ENCODE results near the gene TMEM255A. TPM values are rescaled to one million over a fixed set of nuclear protein-coding genes. Genes with fewer than 3 reads are reported as not detected.
"Not testable (repeated sequence)": the region's sequence is repeated elsewhere in the genome, so short reads cannot be mapped to it uniquely, and the experiment has no call there.

TMEM255A gene
- not detected for total RNA-seq

DNA sequence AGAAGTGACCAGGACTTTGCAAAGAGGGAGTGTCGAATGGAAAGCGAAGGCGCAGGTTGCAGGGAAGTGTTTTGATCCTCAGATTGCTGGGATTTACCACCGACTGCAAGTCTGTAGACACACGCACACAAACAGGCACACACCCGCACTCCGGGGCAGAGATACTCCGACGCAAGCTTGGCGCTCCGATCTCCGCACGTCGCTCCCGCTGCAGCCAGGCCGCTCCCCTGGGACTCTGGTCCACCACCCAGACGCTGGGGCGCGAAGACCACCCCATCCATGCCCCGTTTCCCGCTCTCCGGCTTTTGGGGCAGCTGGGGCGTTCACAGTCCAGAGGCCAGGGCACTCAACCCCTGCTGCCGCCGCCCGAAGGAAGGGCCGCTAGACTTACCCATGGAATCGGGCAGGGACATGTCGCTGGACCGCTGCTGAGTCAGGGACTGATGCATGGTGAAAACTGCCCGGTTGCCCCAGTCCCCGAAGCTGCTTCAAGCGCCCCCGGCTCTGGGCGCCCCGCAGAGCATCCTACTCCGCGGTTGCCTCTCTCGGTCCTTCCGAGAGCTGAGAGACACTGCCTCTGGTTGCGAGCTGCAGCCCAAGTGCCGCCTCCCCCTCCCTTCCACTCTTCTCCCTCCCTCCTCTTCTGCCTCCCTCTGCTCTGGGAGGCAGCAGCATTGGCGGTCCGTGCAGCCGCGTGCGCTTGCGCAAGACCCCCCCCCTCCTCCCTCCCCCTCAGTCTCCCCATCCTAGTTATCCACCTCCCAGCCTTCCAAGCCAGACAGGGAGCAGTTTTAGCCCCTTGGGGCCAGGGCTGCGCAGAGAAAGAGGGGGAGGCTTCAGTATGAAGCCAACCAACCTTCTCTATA is at the start of gene TMEM255A:
TMEM255A (minus strand) TSS at position 601 of the 866 bp plus-strand sequence; CDS start at position 449, 152 bp downstream.
- Mint-ChIP-seq H3K4me3 (peak within 1 kb of the TSS; percentile 74), H3K4me1 (ENCODE audit: low read depth) (peaks cover 19% of the 10 kb centered on the region), H3K36me3 (ENCODE audit: insufficient read depth) (no peaks in the 10 kb centered on the region), H3K9me3 (no peaks in the 10 kb centered on the region), H3K27me3 (ENCODE audit: low read depth) (peaks cover 20% of the 10 kb centered on the region)
- no peak for ATAC-seq
- DNase-seq, result no peak

DNA sequence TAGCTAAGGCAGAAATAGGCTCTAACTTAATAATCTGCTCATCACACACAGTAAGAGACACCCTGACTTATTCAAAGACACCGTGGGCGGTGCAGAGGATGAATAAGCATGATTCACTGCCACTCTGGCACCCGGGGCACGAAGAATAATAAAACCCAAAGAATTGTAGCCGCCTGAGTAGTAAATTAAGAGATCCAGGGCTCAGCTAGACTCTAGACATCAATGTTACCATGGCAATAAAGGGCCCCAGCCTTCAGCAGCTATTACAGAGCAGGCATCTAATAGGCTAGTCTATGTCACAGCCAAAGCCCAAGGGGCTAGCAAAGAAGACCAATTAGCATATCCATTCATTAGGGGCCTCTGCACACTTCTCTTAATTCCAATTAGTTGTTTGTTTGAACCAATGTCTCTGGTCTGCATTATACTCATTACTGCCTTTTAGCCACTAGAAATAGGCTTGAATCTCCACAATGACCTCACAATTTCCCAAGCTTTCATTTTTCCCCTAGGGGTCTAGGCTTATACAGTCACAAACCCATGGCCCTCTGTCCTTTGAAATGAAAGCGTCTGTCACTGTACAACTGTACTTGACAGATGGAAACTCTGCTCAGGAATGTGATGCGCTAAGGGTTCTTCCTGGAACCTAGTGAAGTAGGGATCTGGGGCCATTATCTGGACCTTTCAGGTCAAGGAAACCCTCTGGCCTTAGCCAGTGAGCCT is 47.6 kb upstream of the TMEM255A start:
- Mint-ChIP-seq H3K36me3 (ENCODE audit: insufficient read depth) (no peaks in the 10 kb centered on the region), H3K4me3 (no peak overlapping the region), H3K9me3 (no peaks in the 10 kb centered on the region), H3K4me1 (ENCODE audit: low read depth) (peaks cover 4% of the 10 kb centered on the region), H3K27me3 (ENCODE audit: low read depth) (peaks cover 5% of the 10 kb centered on the region)
- ATAC-seq (peak; percentile 72 to 91), DNase-seq (no peak)

DNA sequence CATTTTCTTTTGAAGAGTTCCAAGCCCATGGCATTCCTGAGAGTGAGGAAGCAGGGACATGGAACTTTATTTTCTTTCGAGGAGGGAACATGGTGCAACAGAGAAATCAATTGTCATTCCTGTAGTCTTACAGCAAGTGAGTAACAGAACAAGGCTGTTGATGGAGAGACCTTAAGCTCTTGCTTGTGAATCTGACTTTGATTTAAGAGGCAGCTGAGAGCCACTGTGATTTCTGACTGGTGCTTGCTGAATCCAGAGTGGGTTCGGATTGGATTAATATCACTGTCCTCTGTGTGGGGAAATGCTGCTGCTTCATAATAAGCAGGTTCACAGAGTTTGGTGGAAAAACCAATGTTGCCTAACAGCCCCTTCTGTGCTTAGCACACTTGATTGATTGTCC is 45.9 kb upstream of the TMEM255A start:
- Mint-ChIP-seq H3K4me3 (no peak overlapping the region), H3K9me3 (no peaks in the 10 kb centered on the region), H3K4me1 (ENCODE audit: low read depth) (peaks cover 4% of the 10 kb centered on the region), H3K27me3 (ENCODE audit: low read depth) (peaks cover 5% of the 10 kb centered on the region), H3K36me3 (ENCODE audit: insufficient read depth) (no peaks in the 10 kb centered on the region)
- ATAC-seq, result no peak
- no peak for DNase-seq

DNA sequence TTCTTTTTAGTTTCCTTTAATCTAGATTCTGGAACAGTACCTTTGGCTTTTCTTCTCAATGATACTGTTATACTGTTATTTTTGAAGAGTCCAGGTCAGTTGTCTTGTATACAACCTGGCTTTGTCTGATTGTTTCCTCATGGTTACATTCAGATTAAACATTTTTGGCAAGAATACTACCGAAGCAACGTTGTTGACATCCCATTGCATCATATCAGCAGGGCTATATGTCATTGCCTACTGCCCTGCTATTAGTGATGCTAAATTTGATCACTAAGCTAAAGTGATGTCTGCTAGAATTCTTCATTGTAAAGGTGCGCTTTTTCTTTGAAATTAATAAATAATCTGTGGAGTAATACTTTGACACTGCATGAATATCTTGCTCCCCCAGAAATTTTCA is 44.8 kb upstream of the TMEM255A start:
- Mint-ChIP-seq H3K4me3 (no peak overlapping the region), H3K36me3 (ENCODE audit: insufficient read depth) (no peaks in the 10 kb centered on the region), H3K9me3 (no peaks in the 10 kb centered on the region), H3K4me1 (ENCODE audit: low read depth) (peaks cover 4% of the 10 kb centered on the region), H3K27me3 (ENCODE audit: low read depth) (peaks cover 3% of the 10 kb centered on the region)
- DNase-seq (no peak), ATAC-seq (no peak)

DNA sequence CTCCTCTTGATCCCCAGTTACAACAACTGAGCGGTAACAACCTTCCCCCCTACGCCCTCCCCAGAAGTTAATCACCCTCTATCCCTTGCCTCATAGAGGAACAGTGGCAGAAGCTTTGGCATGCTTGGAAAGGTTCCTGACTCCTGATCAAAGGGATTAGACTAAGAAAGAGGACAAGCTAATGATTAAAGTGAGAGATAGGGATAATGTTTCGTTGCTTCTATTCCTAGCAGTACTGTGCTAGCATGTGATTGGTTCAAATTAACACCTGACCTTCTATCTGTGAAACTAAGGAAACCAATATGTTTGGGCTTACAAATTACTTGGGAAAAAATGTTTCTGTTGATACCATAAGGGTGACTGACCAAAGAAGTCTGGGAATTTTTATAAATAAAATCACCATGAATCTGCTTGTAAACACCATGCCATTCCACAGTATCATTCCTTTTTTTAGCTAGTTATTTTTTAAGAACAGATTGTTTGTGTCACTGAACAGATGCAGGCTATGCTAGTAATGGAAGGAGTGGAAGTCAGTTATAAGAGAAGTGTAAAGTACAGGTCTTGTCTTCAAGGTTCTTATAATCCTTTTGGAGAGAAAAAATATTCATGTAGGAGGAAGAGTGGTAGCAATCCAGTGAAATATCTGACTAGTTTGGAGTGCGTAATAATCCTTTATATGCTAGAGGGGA is 39.3 kb upstream of the TMEM255A start:
- no peak for ATAC-seq
- Mint-ChIP-seq H3K4me1 (ENCODE audit: low read depth) (no peaks in the 10 kb centered on the region), H3K9me3 (no peaks in the 10 kb centered on the region), H3K27me3 (ENCODE audit: low read depth) (no peaks in the 10 kb centered on the region), H3K4me3 (no peak overlapping the region), H3K36me3 (ENCODE audit: insufficient read depth) (no peaks in the 10 kb centered on the region)
- no peak for DNase-seq

DNA sequence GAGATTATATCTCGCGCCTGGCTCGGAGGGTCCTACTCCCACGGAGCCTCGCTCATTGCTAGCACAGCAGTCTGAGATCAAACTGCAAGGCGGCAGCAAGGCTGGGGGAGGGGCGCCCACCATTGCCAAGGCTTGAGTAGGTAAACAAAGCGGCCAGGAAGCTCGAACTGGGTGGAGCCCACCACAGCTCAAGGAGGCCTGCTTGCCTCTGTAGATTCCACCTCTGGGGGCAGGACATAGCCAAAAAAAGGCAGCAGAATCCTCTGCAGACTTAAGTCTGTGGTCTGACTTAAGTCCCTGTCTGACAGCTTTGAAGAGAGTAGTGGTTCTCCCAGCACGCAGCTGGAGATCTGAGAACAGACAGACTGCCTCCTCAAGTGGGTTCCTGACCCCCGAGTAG is 33.3 kb upstream of the TMEM255A start:
- ATAC-seq; H3K27me3 Mint-ChIP-seq (ENCODE audit: low read depth); H3K9me3 Mint-ChIP-seq; H3K36me3 Mint-ChIP-seq (ENCODE audit: insufficient read depth); H3K4me3 Mint-ChIP-seq; H3K4me1 Mint-ChIP-seq (ENCODE audit: low read depth); DNase-seq: not testable (repeated sequence)

DNA sequence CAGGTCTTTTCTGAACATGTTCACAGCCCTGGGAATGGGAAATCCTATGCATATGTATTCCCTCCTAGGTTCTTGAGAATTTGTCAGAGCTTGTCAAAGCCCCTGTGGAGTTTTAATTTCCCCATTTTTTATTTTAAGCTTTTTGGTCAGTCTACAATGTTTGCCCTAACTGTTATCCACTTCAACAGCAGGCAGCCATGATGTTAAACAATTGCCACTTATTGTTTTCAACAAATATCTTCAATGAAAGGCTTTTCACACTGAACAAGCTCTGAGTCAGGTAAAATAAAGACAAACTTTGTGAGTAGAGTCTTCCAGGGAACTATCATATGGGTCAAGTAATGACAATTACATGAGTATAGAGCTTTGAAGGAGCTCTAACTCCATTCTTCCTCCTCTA is 25.6 kb upstream of the TMEM255A start:
- Mint-ChIP-seq H3K4me1 (ENCODE audit: low read depth) (no peaks in the 10 kb centered on the region), H3K9me3 (peaks cover 19% of the 10 kb centered on the region), H3K4me3 (no peak overlapping the region), H3K36me3 (ENCODE audit: insufficient read depth) (peaks cover 1% of the 10 kb centered on the region), H3K27me3 (ENCODE audit: low read depth) (peaks cover 2% of the 10 kb centered on the region)
- no peak for DNase-seq
- no peak for ATAC-seq

DNA sequence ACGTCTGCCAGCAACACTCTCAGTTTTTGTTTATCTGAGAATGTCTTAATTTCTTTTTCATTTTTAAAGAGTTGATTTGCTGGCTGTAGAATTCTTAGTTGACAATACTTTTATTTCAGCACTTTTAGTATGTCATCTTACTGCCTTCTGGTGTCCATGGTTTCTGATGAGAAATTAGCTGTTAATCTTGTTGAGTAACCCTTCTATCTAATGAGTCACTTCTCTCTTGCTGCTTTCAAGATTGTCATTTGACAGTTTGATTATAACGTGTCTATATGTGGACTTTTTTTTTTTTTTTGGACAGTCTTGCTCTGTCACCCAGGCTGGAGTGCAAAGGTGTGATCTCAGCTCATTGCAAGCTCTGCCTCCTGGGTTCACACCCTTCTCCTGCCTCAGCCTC is 24.0 kb upstream of the TMEM255A start:
- peaks cover 19% of the 10 kb centered on the region for H3K9me3 Mint-ChIP-seq
- no peak for ATAC-seq
- H3K36me3 Mint-ChIP-seq (ENCODE audit: insufficient read depth), result peaks cover 1% of the 10 kb centered on the region
- no peak overlapping the region for H3K4me3 Mint-ChIP-seq
- H3K4me1 Mint-ChIP-seq (ENCODE audit: low read depth), result no peaks in the 10 kb centered on the region
- no peaks in the 10 kb centered on the region for H3K27me3 Mint-ChIP-seq (ENCODE audit: low read depth)
- DNase-seq, result no peak

DNA sequence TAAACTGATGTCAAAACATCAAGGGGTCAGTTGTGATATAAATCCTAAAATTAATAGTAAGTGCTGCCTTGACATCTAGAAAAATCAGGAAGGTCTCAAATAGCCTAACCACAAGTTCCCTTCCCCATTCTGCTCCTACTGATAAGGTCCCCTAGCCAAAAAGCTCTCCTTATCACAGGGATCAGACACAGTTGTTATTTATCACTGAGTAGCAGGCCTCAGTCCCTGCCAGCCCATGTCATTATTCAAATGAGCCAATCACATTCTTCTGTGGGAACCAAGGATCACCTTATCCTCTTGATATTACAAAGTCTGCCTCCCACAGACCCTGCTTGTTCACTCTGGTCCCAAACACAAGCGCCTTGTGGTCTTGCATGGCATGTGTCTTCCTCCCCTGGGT is 23.3 kb upstream of the TMEM255A start:
- Mint-ChIP-seq H3K9me3 (peaks cover 19% of the 10 kb centered on the region), H3K27me3 (ENCODE audit: low read depth) (no peaks in the 10 kb centered on the region), H3K4me3 (no peak overlapping the region), H3K36me3 (ENCODE audit: insufficient read depth) (peaks cover 1% of the 10 kb centered on the region), H3K4me1 (ENCODE audit: low read depth) (no peaks in the 10 kb centered on the region)
- ATAC-seq (no peak), DNase-seq (no peak)

DNA sequence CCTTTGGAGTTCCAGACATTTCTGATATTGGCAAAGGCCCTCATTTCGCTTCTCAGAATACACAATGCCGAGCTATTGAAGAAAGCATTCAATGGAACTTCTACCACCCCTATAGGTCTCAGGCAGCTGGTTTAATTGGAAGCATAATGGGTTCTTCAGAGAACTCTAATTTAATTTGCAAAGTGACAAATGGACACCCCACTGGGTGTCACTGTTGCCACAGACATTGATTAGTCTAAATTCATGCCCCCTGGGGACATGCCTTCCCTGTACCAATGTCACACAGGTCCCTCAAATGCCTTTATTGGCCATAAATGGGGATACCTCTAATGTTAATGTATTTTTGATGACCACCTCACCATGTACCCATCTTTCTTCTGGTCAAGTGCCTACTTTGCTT is 22.9 kb upstream of the TMEM255A start:
- no peak for ATAC-seq
- DNase-seq, result no peak
- Mint-ChIP-seq H3K36me3 (ENCODE audit: insufficient read depth) (peaks cover 1% of the 10 kb centered on the region), H3K4me1 (ENCODE audit: low read depth) (no peaks in the 10 kb centered on the region), H3K4me3 (no peak overlapping the region), H3K9me3 (peaks cover 19% of the 10 kb centered on the region), H3K27me3 (ENCODE audit: low read depth) (no peaks in the 10 kb centered on the region)

DNA sequence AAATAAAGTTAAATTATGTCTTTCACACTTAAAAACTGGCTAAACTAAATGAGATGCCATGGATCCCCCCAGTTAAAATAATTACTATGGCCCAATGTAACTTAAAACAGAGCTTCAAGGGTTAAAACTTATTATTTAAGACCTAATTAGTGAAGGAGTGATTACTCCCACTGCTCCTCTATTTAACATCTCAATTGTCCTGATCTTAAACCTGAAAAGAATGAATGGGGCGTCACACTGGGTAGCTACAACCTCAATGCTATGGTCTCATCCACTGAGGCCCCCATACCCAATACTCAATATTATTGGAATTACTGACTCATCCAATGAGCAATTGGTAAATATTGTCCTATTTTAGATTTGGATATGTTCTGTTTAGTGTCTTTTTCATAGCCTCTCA is 21.1 kb upstream of the TMEM255A start:
- no peaks in the 10 kb centered on the region for H3K4me1 Mint-ChIP-seq (ENCODE audit: low read depth)
- H3K27me3 Mint-ChIP-seq (ENCODE audit: low read depth), result peaks cover 2% of the 10 kb centered on the region
- DNase-seq (no peak), ATAC-seq (no peak)
- no peaks in the 10 kb centered on the region for H3K36me3 Mint-ChIP-seq (ENCODE audit: insufficient read depth)
- H3K9me3 Mint-ChIP-seq, result peaks cover 11% of the 10 kb centered on the region
- no peak overlapping the region for H3K4me3 Mint-ChIP-seq

DNA sequence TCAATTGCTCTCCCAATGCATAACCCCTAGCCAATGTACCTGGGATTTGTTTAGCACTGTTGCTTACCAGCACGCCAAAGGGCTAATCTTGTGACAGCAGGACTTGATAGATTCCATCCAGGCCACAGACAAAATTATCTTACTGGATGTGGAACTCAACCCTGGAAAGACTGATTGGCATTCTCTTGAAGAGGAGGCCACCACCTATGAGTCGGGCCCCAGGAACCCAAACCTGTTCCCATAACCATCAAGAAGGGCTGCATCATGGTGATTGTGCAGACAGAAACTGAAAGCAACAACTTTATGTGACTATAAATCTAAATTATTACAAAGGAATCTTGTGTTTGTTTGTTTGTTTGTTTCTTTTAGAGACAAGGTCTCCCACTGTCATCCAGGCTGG is 19.9 kb upstream of the TMEM255A start:
- Mint-ChIP-seq H3K9me3 (peaks cover 4% of the 10 kb centered on the region), H3K36me3 (ENCODE audit: insufficient read depth) (no peaks in the 10 kb centered on the region), H3K4me1 (ENCODE audit: low read depth) (no peaks in the 10 kb centered on the region), H3K27me3 (ENCODE audit: low read depth) (peaks cover 2% of the 10 kb centered on the region), H3K4me3 (no peak overlapping the region)
- DNase-seq (no peak), ATAC-seq (no peak)

DNA sequence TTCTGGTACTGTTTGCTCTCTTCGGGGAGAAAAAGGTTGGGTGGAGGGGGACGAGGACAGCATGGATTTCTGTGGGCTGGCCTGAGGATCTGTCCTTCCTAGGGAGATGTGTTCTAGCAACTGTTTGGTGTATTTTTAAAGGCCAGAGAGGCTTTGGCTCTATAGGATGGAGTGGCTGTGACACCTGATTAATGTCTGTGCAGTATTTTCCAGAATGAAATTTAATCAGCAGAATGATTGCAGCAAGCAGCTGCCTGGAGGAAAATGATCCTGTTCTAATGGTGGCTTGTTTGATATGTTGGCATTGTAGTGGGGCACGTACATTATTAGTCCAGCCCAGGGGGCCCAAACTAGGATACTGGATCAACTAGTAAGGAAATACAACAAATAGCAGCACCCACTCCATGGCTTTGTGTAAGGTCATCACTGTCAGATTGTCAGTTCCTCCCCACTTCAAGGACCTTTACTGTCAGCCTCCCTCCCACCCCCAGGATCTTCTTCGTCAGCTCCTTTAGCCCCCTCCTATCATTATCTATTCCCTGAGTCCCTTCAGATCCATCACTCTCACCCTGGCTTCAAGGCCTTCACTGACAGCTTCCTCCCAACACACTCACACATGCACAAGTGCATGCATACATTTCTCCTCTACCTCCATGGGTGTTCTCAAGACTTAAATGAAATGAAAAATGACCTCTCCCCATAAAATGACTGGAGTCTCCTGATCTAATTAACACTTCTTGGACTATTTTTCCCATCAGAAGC is 10.4 kb upstream of the TMEM255A start:
- H3K9me3 Mint-ChIP-seq, result no peaks in the 10 kb centered on the region
- H3K4me3 Mint-ChIP-seq, result no peak overlapping the region
- DNase-seq (no peak), ATAC-seq (no peak)
- H3K36me3 Mint-ChIP-seq (ENCODE audit: insufficient read depth), result no peaks in the 10 kb centered on the region
- H3K27me3 Mint-ChIP-seq (ENCODE audit: low read depth), result peaks cover 7% of the 10 kb centered on the region
- H3K4me1 Mint-ChIP-seq (ENCODE audit: low read depth), result peaks cover 3% of the 10 kb centered on the region

DNA sequence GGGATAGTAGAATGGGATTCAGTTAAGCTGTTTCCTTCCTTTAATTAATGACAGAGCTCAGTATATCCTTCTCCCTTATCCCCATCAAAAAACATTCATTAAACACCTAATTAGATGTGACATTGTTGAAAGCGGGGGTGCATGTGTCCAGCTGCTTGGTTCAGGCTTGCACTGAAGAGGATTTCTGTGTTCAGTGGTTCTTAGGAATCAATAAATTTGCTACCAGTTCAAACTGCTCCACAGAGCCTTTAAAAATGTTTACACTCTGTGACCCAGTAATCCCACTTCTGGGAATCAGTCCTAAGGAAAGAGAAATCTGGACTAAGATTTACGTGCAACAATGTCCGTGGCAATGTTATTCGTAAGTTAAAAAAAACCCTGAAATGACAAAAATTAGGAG is 7.2 kb upstream of the TMEM255A start:
- no peaks in the 10 kb centered on the region for H3K36me3 Mint-ChIP-seq (ENCODE audit: insufficient read depth)

More for the DNA sequence above, 7.2 kb upstream of the TMEM255A start:
- H3K4me3 Mint-ChIP-seq, result no peak overlapping the region
- no peaks in the 10 kb centered on the region for H3K9me3 Mint-ChIP-seq
- DNase-seq (no peak), ATAC-seq (no peak)
- H3K4me1 Mint-ChIP-seq (ENCODE audit: low read depth), result peaks cover 3% of the 10 kb centered on the region
- H3K27me3 Mint-ChIP-seq (ENCODE audit: low read depth), result peaks cover 12% of the 10 kb centered on the region

Measured in activated T-cell treated with anti-CD3 and anti-CD28 coated beads, Interleukin-2, amount 50 U/mL, for 4 hours (primary cell).